Stomach (tissue), 4 donors: ENCODE data around the gene THTPA.

ENCODE experiments used
- POLR2A ChIP-seq, 4 donors: fragments of 450-650 bp; IDR thresholded peaks; one replicate each; pipeline ENCODE4 v1.6.1; 2016; ENCODE audit warnings: antibody characterized with exemption in 4 of 4, control low read depth in 2 of 4, mild to moderate bottlenecking in 1 of 4, moderate library complexity in 1 of 4
- TF ChIP-seq, protein P1 (sequence below), 7 experiments: fragments of 450-650 bp in 4 of 7; fragments of 200-600 bp in 3 of 7; sonication (generic) in 3 of 7; IDR thresholded peaks; one replicate each; pipeline ENCODE4 v1.5.1; 2016 to 2019; ENCODE audit warnings: antibody characterized with exemption in 7 of 7, control low read depth in 2 of 7, mild to moderate bottlenecking in 1 of 7

DNA sequence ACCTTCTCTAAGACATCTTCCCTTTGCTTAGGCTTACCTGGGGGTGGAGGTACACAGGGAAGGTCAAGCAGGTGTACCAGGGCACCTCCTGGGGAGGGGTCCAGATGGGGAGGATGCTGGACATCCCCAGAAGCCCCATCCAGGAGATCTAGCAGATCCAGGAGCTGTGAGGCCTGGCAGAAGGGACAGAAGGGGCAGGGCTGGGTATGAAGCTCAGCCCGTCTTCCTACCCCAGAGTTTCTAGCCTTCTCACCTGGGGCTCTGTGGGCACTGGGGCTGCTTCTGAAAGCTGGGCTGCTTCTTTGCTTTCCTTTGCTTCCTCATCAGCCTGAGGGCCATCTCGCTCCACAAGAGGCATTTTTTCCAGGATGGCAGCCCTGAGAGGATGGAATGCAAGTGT lies 5.2 kb downstream of the THTPA start:
- TF ChIP-seq, protein P1, sequence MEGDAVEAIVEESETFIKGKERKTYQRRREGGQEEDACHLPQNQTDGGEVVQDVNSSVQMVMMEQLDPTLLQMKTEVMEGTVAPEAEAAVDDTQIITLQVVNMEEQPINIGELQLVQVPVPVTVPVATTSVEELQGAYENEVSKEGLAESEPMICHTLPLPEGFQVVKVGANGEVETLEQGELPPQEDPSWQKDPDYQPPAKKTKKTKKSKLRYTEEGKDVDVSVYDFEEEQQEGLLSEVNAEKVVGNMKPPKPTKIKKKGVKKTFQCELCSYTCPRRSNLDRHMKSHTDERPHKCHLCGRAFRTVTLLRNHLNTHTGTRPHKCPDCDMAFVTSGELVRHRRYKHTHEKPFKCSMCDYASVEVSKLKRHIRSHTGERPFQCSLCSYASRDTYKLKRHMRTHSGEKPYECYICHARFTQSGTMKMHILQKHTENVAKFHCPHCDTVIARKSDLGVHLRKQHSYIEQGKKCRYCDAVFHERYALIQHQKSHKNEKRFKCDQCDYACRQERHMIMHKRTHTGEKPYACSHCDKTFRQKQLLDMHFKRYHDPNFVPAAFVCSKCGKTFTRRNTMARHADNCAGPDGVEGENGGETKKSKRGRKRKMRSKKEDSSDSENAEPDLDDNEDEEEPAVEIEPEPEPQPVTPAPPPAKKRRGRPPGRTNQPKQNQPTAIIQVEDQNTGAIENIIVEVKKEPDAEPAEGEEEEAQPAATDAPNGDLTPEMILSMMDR (IDR thresholded peaks at IDR 0.05) = no peak
- TF ChIP-seq POLR2A (IDR thresholded peaks at IDR 0.05) = no peak
